Ovary (tissue), 3 donors: ENCODE data around the gene ARG2.

ENCODE experiments used
- CTCF ChIP-seq, 3 donors: fragments of 450-650 bp in 2 of 3; fragments of 200-600 bp in 1 of 3; IDR thresholded peaks; one replicate each; pipeline versions ENCODE4 v1.5.1 to v1.8.0; 2016 to 2022; ENCODE audit warnings: antibody characterized with exemption in 3 of 3, mild to moderate bottlenecking in 1 of 3
- POLR2A ChIP-seq: fragments of 450-650 bp; IDR thresholded peaks from one replicate; pipeline ENCODE4 v1.6.1; 2017; ENCODE audit warnings: antibody characterized with exemption, mild to moderate bottlenecking, moderate library complexity
- donor health status: DM: no; HTN: no; CAD: no.

GRCh38 chr14:67673451-67673850 is 53.7 kb downstream of the ARG2 start:
- TF ChIP-seq CTCF (IDR thresholded peaks at IDR 0.05) (no peak), POLR2A (no peak)
